ENCODE measurements around the gene DLG1.

DLG1 gene

DNA sequence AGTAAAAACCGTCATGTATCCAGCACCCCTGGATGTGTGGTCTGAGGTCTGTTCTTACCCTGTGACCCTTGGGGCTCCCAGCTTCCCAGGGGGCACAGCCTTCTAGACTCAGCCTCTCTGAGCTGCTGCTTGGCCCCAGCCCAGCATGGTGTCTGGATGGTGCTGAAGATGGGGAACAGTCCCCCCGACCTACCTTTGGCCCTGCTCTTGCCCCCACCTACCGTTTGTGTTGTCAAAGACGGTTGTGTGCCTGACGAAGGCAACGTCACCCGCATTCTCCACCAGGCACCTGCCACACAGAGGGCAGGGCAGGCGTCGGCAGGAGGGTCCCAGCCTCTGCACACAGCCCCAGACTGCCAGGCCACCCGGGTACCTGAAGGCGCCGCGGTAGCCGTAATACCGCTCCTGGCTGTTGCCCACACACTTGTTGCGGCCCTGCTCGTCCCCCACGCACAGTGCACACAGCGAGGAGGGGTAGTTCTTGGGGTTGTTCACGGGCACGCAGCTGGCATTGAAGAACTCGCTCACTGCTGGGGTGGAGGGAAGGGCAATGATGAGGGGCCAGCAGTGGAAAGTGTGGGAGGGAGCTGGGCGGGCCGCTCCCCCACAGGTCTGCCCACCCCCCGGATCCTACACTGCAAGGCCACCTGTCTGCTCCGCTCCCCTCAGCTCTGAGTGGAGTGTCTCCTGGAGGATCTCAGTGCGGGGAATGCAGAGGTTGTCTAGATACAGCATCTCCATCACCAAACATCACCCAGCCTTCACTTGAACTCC lies 289.8 kb downstream of the DLG1 start:
- no peak for DNase-seq

DNA sequence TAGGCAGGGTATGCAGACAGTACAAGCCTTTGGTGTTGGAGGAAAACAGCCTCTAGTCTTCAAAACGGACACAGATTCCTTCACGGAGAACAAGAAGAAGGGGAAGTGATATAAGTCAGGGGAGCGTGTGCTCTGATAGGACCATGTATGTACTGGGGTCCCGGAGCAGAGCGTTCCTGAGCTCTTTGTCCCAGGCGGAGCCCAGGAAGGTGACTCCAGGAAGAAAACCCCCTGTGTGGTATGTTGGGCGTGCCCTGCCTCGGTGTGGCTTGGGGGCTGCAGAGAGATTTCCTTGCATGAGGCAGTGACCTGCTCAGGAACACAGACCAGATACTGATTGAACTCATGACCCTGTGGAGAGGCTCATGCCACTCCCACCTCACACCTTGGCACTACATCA lies 290.5 kb downstream of the DLG1 start:
- no peak for DNase-seq

DNA sequence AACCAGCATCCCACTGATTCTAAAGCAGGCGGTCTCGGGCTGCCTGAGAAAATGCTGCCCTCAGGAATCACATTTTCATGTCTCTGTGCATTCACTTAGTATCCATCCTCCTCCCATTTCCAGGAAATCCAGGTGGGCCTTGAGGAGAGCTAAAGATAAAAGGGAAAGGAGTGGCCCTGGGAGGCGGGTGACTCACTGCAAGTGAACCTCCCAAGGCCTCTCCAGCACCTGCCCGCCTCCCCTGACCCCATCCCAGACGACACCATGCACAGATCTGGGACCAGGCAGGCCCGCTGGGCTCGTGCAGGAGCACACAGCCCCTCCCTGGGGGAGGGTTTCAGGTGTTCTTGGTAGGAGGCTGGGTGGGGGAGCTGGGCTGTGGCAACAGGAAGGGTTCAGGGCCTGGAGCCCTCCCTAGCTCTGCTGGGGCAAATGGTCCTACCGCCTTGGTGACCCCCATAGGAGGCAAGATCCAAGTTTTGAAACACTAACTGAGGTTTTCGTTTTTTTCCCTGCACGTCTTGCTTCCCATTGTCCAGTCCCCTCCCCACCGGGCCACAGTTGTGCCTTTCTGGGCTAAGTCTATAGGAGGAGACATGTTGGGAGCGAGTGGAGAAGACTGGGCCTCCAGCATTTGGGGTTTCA lies 291.0 kb downstream of the DLG1 start:
- DNase-seq = no peak

DNA sequence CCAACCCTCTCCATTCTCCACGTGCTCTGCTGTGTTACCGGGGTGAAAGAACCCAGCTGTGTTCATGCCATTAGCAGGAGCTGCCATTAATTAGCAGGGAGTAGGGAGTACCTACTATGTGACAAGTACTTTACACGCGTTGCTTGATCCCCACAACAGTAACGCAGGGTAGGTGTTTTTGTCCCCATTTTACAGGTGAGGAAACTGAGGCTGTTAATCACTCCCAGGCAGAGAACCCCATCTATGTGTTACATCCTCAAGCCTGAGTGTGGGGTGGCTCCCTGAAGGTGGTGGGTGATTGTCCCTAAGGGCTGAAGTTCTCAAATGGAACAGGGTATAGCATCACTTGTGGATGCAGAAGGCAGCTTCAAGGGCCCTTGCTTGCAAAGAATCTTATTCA lies 291.6 kb downstream of the DLG1 start:
- no peak for DNase-seq

GRCh38 chr3:197006446-197006845 lies 292.0 kb downstream of the DLG1 start:
- no peak for DNase-seq

DNA sequence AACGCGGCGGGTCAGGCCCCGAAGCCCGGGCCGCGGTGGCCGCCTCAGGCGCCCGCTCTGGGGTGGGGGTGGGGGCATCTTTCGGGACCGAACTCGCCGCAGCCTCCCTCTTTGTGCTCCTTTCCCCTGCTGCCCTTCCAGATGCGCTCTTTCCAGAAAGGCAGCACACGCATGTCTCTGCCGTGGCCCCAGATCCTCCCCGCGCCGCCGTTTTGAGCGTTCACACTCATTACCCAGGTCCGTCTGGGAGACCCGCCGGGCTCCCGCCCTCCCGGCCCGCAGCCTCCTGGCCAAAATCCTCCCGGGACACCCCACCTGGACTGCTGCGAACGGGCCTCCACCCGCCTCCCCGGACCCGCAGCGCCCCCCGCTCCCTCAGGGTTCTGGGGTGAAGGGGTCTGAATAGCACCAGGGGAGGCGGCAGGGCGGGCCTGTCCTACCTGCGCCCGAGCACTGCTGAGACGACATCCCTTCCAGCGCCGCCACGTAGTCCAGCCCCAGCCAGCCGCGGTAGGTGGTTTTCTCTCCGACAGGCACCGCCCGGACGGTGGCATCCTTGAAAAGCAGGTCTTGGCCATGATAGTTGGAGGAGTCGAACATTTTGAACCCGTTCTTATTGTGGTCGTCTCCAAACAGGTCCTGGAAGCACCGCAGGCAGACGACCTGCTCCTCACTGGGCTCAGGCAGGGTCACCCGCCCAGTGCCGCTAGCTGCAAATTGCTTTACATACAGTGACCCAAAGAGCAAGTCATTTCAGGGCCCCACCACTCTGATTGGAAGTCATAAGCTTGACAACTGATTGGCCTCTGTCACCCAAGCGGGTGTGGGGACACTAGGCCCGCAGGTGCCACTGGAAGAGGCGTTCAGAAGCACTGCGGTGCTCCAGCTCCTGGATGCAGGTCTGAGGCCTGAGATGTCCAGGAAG lies 294.7 kb downstream of the DLG1 start:
- peak; percentile 23 for DNase-seq

- DNase-seq = peak; percentile 79
Measured at GRCh38 chr3:197002701-197003454, 295.5 kb downstream of the DLG1 start.

DNA sequence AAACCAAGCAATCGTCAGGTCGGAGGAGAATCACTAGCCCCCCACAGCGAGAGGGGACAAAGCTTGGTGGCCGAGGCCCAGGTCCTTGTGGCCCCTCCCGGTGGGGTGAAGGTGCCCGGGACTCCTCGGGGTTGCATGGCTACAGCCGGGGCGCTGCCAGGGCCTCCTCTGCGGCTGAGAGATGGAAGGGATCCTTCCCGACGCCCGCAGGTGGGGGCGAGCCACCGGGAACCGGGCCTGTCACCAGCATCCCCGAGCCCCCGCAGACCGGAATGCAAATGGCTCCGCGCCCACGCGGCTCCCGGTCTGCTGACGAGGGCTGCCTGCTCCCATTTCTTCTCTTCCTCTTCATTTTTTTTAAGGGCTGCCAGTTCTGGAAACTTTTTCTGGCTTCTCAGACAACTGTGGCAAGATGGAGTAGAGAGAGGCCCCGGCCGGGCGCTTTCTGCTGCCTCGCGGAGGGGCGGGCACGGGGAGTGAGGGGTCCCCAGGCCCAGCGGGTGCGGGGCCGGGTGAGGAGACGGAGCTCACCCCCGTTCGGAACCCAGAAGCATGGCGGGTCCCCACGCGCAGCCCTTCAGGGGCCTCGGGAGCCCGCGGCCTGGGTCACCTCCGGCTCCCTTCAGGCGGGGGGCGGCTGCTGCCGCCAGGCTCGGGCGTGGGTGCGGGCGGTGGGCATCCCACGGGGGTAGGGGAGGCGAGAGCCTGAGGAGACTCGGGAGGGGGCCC lies 296.3 kb downstream of the DLG1 start:
- DNase-seq = no peak

DNA sequence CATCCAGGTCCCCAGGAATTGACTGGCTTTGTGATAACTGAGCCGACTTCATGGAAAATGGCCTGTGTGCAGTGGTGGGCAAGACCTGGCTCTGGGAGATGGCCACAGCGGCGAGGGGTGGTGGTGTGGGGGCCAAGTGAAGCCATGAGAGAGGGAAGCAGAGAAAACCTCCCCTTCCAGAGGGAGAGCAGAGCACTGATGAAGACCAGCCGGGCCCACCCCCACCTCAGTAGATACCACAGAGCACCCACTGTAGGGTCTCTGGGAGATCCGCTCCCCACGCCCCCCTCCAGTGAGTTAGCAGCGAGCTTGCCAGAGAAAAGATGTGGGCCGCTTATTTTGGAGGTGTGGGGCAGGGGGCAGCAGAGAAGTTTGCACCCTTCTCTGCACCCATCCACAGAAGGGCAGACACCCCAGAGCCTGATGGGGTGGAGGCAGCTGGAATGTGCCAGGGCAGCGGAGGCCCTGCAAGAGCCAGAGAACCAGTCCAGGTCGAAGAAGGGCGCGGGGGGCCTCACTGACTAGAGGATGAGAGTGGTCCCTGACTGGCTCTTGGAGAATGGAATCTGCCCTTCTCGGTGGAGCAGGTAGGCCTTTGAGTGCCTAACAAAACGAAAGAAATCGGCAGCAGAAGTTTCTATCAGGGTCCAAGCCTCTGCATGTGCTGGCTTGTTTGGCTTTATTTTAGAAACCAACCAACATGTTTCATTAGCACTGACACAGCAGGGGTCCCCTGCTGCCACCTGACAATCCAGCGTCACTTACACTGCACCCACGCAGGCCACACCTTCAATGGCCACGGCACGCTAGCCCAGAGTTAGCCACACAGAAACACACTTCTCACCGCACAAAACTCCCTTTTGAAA lies 297.1 kb downstream of the DLG1 start:
- DNase-seq = no peak

- no peak for DNase-seq
Measured at GRCh38 chr3:197000211-197000610, 298.2 kb downstream of the DLG1 start.

GRCh38 chr3:196998966-196999760 lies 299.2 kb downstream of the DLG1 start:
- DNase-seq = no peak

DNA sequence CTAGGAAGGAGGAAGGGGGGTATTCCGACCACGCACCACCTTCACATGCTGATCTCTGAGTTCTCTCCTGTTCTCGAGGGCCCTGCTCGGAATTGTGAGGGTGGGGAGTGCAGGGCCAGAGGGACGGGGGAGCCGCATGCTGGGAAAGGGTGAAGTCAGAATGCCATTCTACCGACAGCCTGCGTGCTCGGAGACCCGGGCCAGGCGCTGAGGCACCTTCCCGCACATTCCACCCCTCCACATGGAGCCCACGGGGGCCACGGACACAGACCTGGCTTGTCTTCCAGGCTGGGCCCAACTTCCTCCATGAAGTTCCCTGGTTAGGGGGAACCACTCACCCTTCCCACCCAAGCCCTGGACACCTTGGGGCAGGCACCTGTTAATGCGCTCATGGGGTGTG lies 301.1 kb downstream of the DLG1 start:
- DNase-seq = no peak

- DNase-seq = no peak
Measured at GRCh38 chr3:196996454-196997265, 301.8 kb downstream of the DLG1 start.

- DNase-seq = no peak
Measured at GRCh38 chr3:196995646-196996355, 302.6 kb downstream of the DLG1 start.

- no peak for DNase-seq
Measured at GRCh38 chr3:196995027-196995426, 303.4 kb downstream of the DLG1 start.

DNA sequence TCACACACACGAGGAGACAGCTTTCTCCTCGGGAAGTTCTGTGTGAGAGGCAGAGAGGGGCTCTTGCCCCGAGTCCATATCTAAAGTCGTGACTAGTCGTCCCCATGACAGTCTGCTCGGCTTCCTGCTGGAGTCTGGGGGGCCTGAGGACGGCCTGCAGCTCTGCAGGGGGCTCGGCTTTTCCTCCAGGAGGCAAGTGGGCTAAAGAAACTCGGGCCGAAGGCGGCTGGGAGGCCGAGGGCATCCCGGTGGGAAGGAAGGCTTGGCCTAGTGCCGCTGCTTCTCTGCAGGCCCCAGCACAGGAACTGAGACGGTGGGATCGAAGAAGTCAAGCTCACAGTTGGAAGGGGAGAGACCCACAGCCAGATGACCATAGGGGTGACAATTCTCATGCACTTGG lies 304.4 kb downstream of the DLG1 start:
- no peak for DNase-seq

Measured in stimulated activated CD4-positive, alpha-beta T cell treated with anti-CD3 and anti-CD28 coated beads, Interleukin-1b, Interleukin-23, amount 100 ng/mL, for 48 hours (primary cell).